K562 (cell line): ENCODE data around the gene ALK. TPM values are rescaled to one million over a fixed set of nuclear protein-coding genes. Genes with fewer than 3 reads are reported as not detected.

Experiments
- ATAC-seq: fragments of 200-7000 bp; cut with Tn5 transposase; 3 replicates; pipeline ENCODE4 v1.9.1; 2020; ENCODE audit warnings: moderate library complexity
- BruUV-seq: library from RNA; stranded (reverse); fragments of 400-500 nt; replicated peaks from 2 replicates; lab custom pipeline; 2021; lab: Mats Ljungman, UMichigan
- CTCF ChIA-PET: fragments of 300-600 bp; formaldehyde crosslinking; extraction: SDS; loops from one replicate; lab custom pipeline; 2021; ENCODE audit warnings: low intra/inter-chr PET ratio; lab: Yijun Ruan, JAX
- POLR2A ChIA-PET: fragments of 300-600, 350-650 bp; sonication (Branson Sonifier 250); formaldehyde crosslinking; extraction: SDS; loops from one replicate; lab custom pipeline; 2021; ENCODE audit warnings: antibody characterized with exemption, inconsistent platforms; lab: Yijun Ruan, JAX
- DNase-seq, 4 experiments: peaks; one replicate each; pipeline versions ENCODE4 v3.0.0 to v3.0.0-alpha.2; 2011 to 2018; ENCODE audit warnings: low spot score in 3 of 4, mixed read lengths in 3 of 4; ENCODE audit errors: extremely low read depth in 1 of 4
- FAIRE-seq: peaks from 2 replicates; lab custom pipeline; 2011; peaks lifted over from hg19 to GRCh38; lab: Jason Lieb, UNC
- H2AFZ ChIP-seq: 2 replicates; pipeline ENCODE4 v1.6.0; 2011; ENCODE audit warnings: low read depth, low read length, control low read depth, inconsistent platforms
- H3K27ac ChIP-seq: fragments of 200-600 bp; 3 replicates; pipeline ENCODE4 v1.8.0; 2011; ENCODE audit warnings: low read depth, mild to moderate bottlenecking, control low read depth, inconsistent platforms, low read length, moderate library complexity, mixed read lengths; ENCODE audit errors: extremely low read depth
- H3K27me3 ChIP-seq, 2 experiments: fragments of 300-600 bp in 1 of 2; 2 replicates in 1 of 2; 3 replicates in 1 of 2; pipeline versions ENCODE4 v1.6.0 to v1.8.0; 2011; ENCODE audit warnings: inconsistent platforms in 2 of 2, low read length in 2 of 2, mild to moderate bottlenecking in 1 of 2, mixed read lengths in 1 of 2, moderate library complexity in 1 of 2; ENCODE audit not compliant: control insufficient read depth in 2 of 2, insufficient read depth in 2 of 2
- H3K36me3 ChIP-seq: fragments of 300-600 bp; 3 replicates; pipeline ENCODE4 v1.8.0; 2011; ENCODE audit warnings: mild to moderate bottlenecking, low read length, inconsistent platforms; ENCODE audit not compliant: control insufficient read depth, insufficient read depth
- H3K4me1 ChIP-seq, 2 experiments: fragments of 200-600 bp in 1 of 2; replicated peaks in 1 of 2; 2 replicates in 1 of 2; 3 replicates in 1 of 2; pipeline versions ENCODE4 v1.5.1 to v1.8.0; 2011; ENCODE audit warnings: inconsistent platforms in 2 of 2, low read length in 2 of 2, mild to moderate bottlenecking in 1 of 2, mixed read lengths in 1 of 2, moderate library complexity in 1 of 2; ENCODE audit not compliant: control insufficient read depth in 2 of 2, insufficient read depth in 2 of 2
- H3K4me2 ChIP-seq: 2 replicates; pipeline ENCODE4 v1.6.1; 2011; ENCODE audit warnings: low read length, control low read depth, inconsistent platforms, mixed read lengths; ENCODE audit not compliant: insufficient read depth
- H3K4me3 ChIP-seq: fragments of 200-600 bp; sonication (generic), shearing (Covaris generic); 2 replicates; pipeline ENCODE4 v1.5.1; 2016; ENCODE audit warnings: control low read depth, inconsistent platforms
- H3K79me2 ChIP-seq: fragments of 200-600 bp; 3 replicates; pipeline ENCODE4 v1.8.0; 2011; ENCODE audit warnings: low read length, inconsistent platforms; ENCODE audit not compliant: control insufficient read depth, insufficient read depth
- H3K9ac ChIP-seq, 2 experiments: 2 replicates each; pipeline versions ENCODE4 v1.6.0 to v1.6.1; 2011; ENCODE audit warnings: low read depth in 2 of 2, low read length in 2 of 2, control low read depth in 1 of 2, inconsistent platforms in 1 of 2, mild to moderate bottlenecking in 1 of 2, mixed read lengths in 1 of 2; ENCODE audit not compliant: insufficient read depth in 1 of 2
- H3K9me1 ChIP-seq: one replicate; pipeline ENCODE4 v1.6.0; 2011; ENCODE audit warnings: inconsistent platforms, mild to moderate bottlenecking, low read length, moderate library complexity; ENCODE audit not compliant: control insufficient read depth, insufficient read depth
- H3K9me3 ChIP-seq: replicated peaks from 2 replicates; pipeline ENCODE4 v1.5.1; 2011; ENCODE audit warnings: low read depth, low read length, inconsistent platforms; ENCODE audit not compliant: control insufficient read depth, insufficient read depth
- H4K20me1 ChIP-seq: replicated peaks from 2 replicates; pipeline ENCODE4 v1.6.1; 2011; ENCODE audit warnings: low read length, inconsistent platforms, mixed read lengths; ENCODE audit not compliant: control insufficient read depth, insufficient read depth
- DPF2 ChIP-seq: fragments of 450-650 bp; IDR thresholded peaks from 2 replicates; pipeline ENCODE4 v1.6.1; 2016
- EWSR1 ChIP-seq: fragments of 450-650 bp; IDR thresholded peaks from 2 replicates; pipeline ENCODE4 v1.6.1; 2018; ENCODE audit warnings: borderline replicate concordance, mild to moderate bottlenecking, low read depth, moderate library complexity; ENCODE audit not compliant: partially characterized antibody
- KLF16 ChIP-seq: IDR thresholded peaks from 2 replicates; pipeline ENCODE4 v1.6.1; 2016; ENCODE audit warnings: antibody characterized with exemption
- POLR3G ChIP-seq: IDR thresholded peaks from 2 replicates; pipeline ENCODE4 v1.6.1; 2011; ENCODE audit not compliant: insufficient read length, insufficient replicate concordance; ENCODE audit errors: extremely low read depth
- SP1 ChIP-seq: sonication (generic); formaldehyde crosslinking; IDR thresholded peaks from 2 replicates; pipeline ENCODE4 v1.8.1; 2022; ENCODE audit warnings: mild to moderate bottlenecking, missing genetic modification reagents
- ZBTB1 ChIP-seq: sonication (generic); formaldehyde crosslinking; IDR thresholded peaks from 2 replicates; pipeline ENCODE4 v1.8.1; 2023; ENCODE audit warnings: missing genetic modification reagents, low read depth, mild to moderate bottlenecking, borderline replicate concordance
- ZNF217 ChIP-seq: sonication (generic); formaldehyde crosslinking; IDR thresholded peaks from 2 replicates; pipeline ENCODE4 v1.8.0; 2022; ENCODE audit warnings: mild to moderate bottlenecking, missing genetic modification reagents
- ZNF507 ChIP-seq: conservative IDR thresholded peaks from 2 replicates; pipeline ENCODE4 v1.6.1; 2017; ENCODE audit warnings: missing genetic modification characterization, missing compliant biosample characterization
- ZNF696 ChIP-seq: fragments of 250-450 bp; sonication (Bioruptor Pico); conservative IDR thresholded peaks from 2 replicates; pipeline ENCODE4 v1.4.0; 2020; ENCODE audit warnings: mild to moderate bottlenecking, moderate library complexity
- ZNF785 ChIP-seq: fragments of 250-450 bp; sonication (Bioruptor Pico); IDR thresholded peaks from 2 replicates; pipeline ENCODE4 v1.4.0; 2020; ENCODE audit warnings: mild to moderate bottlenecking
- WGBS: fragments of 100-300 bp; shearing (Covaris generic); methylation state at CpG from one replicate; pipeline ENCODE4 v1.1.6; 2016; ENCODE audit warnings: low coverage, mixed read lengths; ENCODE audit not compliant: insufficient coverage; ENCODE audit errors: missing lambda C conversion rate; 5-methylcytosine and 5-hydroxymethylcytosine counted together
- in situ Hi-C: fragments of 300-500 bp; cut with MboI; formaldehyde crosslinking; loops from 4 replicates; pipeline ENCODE4 v1.15.0; 2018; ENCODE audit warnings: inconsistent platforms, mixed read lengths
- intact Hi-C: fragments of 100-400 bp; cut with micrococcal nuclease; formaldehyde crosslinking; loops from 2 replicates; pipeline ENCODE4 v1.14.2; 2022
- polyA plus RNA-seq, 8 experiments: library from polyadenylated mRNA; depleted of rRNA in 4 of 8; stranded (reverse) in 5 of 8; unstranded in 3 of 8; fragments of >200 nt; fragmentation: Nextera tagmentation in 2 of 8; fragmentation: Illumina TruSeq in 1 of 8; extraction: Ambion mirVana in 2 of 8; extraction: Trizol in 1 of 8; gene quantifications; 2 replicates each; pipeline versions ENCODE4 v1.2.1 to v1.2.3, GENCODE V29; 2011 to 2014; ENCODE audit warnings: inconsistent platforms in 1 of 8, missing spikeins in 1 of 8
- total RNA-seq, 7 experiments: library from RNA; depleted of rRNA in 6 of 7; stranded (reverse); fragments of >200 nt in 6 of 7; fragmentation: Illumina TruSeq in 2 of 7; extraction: Trizol in 2 of 7; gene quantifications; 2 replicates each; pipeline versions ENCODE4 v1.2.1 to v1.2.3, GENCODE V29; 2011 to 2021; ENCODE audit warnings: low replicate concordance in 1 of 7
- TF ChIP-seq, protein P1 (sequence below): sonication (generic); formaldehyde crosslinking; IDR thresholded peaks from 2 replicates; pipeline ENCODE4 v1.8.0; 2023; ENCODE audit warnings: mild to moderate bottlenecking, missing genetic modification reagents

Gene ALK
- total and polyA plus RNA-seq, 9 of the 15 experiments (the other 6 are each of a cell fraction or from before 2014, with no cell fraction given) = not detected

DNA sequence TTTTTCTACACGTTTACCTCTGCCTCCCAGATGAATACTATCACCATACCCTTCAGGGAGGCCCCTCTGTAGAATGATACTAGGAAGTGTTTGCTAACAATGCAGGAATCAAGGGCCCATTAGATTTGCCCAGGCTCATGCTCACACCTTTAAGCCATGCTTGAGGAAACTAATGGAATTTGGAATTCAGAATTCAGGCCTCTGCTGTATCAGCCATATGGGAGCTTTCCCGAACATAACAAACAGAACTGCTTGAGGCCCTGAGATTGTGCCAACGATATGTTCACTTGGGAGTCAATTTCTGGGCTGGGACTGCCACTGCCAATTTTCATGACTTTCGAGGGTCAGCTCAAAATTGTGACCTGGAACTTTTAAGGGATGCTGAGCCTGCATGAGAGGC is 523.7 kb downstream of the ALK start (continued):
- TF ChIP-seq, protein P1, sequence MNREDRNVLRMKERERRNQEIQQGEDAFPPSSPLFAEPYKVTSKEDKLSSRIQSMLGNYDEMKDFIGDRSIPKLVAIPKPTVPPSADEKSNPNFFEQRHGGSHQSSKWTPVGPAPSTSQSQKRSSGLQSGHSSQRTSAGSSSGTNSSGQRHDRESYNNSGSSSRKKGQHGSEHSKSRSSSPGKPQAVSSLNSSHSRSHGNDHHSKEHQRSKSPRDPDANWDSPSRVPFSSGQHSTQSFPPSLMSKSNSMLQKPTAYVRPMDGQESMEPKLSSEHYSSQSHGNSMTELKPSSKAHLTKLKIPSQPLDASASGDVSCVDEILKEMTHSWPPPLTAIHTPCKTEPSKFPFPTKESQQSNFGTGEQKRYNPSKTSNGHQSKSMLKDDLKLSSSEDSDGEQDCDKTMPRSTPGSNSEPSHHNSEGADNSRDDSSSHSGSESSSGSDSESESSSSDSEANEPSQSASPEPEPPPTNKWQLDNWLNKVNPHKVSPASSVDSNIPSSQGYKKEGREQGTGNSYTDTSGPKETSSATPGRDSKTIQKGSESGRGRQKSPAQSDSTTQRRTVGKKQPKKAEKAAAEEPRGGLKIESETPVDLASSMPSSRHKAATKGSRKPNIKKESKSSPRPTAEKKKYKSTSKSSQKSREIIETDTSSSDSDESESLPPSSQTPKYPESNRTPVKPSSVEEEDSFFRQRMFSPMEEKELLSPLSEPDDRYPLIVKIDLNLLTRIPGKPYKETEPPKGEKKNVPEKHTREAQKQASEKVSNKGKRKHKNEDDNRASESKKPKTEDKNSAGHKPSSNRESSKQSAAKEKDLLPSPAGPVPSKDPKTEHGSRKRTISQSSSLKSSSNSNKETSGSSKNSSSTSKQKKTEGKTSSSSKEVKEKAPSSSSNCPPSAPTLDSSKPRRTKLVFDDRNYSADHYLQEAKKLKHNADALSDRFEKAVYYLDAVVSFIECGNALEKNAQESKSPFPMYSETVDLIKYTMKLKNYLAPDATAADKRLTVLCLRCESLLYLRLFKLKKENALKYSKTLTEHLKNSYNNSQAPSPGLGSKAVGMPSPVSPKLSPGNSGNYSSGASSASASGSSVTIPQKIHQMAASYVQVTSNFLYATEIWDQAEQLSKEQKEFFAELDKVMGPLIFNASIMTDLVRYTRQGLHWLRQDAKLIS = no peak
- TF ChIP-seq SP1 (no peak), ZBTB1 (no peak), DPF2 (no peak), ZNF785 (CRISPR knock-in tag) (no peak), KLF16 (no peak)

DNA sequence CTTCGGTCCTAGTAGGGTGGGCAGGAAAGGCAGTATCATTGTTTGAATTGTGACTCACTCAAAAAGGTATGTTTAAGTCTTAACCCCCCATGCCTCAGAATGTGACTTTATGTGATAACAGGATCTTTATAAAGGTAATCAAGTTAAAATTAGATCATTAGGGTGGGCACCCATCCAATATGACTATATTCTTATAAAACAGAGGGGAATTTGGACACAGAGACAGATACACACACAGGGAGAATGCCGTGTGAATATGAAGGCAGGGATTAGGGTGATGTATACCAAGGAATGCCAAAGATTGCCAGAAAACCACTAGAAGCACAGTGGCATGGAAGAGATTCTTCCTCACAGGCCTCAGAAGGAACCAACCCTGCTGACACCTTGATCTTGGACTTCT is 524.3 kb downstream of the ALK start:
- no TSS peak for BruUV-seq
- peaks cover 0 to 6% of the 10 kb centered on the region in 2 experiments; a peak in 2 of 5 replicates for H3K27me3 ChIP-seq
- no peak overlapping the region for H3K4me3 ChIP-seq
- in situ Hi-C loops = no loop called here
- no peak overlapping the region for H3K4me2 ChIP-seq
- H3K9me3 ChIP-seq = no peaks in the 10 kb centered on the region
- H3K79me2 ChIP-seq = no peaks in the 10 kb centered on the region
- no peak overlapping the region for H3K9ac ChIP-seq
- H3K9me1 ChIP-seq = no peaks in the 10 kb centered on the region
- H3K27ac ChIP-seq = no peak overlapping the region
- 0% methylated on average over 2 of the region's 2 CpGs for WGBS
- no peak for ATAC-seq
- no peak for FAIRE-seq
- no peaks in the 10 kb centered on the region; the same call in 1 of the 2 replicates for H4K20me1 ChIP-seq
- ChIA-PET CTCF (no interaction called here), POLR2A (no interaction called here)
- H3K4me1 ChIP-seq = no peaks in the 10 kb centered on the region
- no peak for TF ChIP-seq ZNF217
- TF ChIP-seq EWSR1 = no peak
- TF ChIP-seq ZNF696 (CRISPR knock-in tag) = no peak
- TF ChIP-seq ZNF507 (tag) = no peak
- TF ChIP-seq POLR3G = no peak
- no peak for TF ChIP-seq DPF2
- TF ChIP-seq, all 486 proteins: peak for 0
- intact Hi-C loops = no loop called here
- H3K36me3 ChIP-seq = no peaks in the 10 kb centered on the region
- DNase-seq = no peak
- H2AFZ ChIP-seq = no peak overlapping the region
